MCF 10A (cell line): Measurements from ENCODE around the gene TRAF7. TPM values are rescaled to one million over a fixed set of nuclear protein-coding genes. Genes with fewer than 3 reads are reported as not detected.
A peak's percentile ranks its signal among the peaks of the same experiment; 100 is the strongest.

ENCODE experiments used
- BruUV-seq: library from RNA; stranded (reverse); fragments of 400-500 nt; replicated peaks from 2 replicates; lab custom pipeline; 2021; lab: Mats Ljungman, UMichigan
- CTCF ChIA-PET: fragments of 300-600 bp; sonication (Branson Sonifier 250); formaldehyde crosslinking; extraction: SDS; loops from one replicate; lab custom pipeline; 2021; ENCODE audit warnings: antibody characterized with exemption, inconsistent platforms; lab: Yijun Ruan, JAX
- POLR2A ChIA-PET: fragments of 300-600, 350-650 bp; sonication (Branson Sonifier 250); formaldehyde crosslinking; extraction: SDS; loops from one replicate; lab custom pipeline; 2020; ENCODE audit warnings: antibody characterized with exemption, inconsistent platforms; lab: Yijun Ruan, JAX
- DNase-seq: peaks from one replicate; pipeline ENCODE4 v3.0.0-alpha.2; 2018; ENCODE audit not compliant: unreplicated experiment
- H3K27ac Mint-ChIP-seq: one replicate; pipeline ENCODE4 v1.8.0; 2022; ENCODE audit warnings: mild to moderate bottlenecking, low read depth, mixed read lengths; ENCODE audit not compliant: unreplicated experiment
- H3K27me3 Mint-ChIP-seq: one replicate; pipeline ENCODE4 v1.8.0; 2022; ENCODE audit warnings: mixed read lengths; ENCODE audit not compliant: insufficient read depth, unreplicated experiment
- H3K36me3 Mint-ChIP-seq: one replicate; pipeline ENCODE4 v1.8.0; 2022; ENCODE audit warnings: mild to moderate bottlenecking, moderate library complexity, mixed read lengths; ENCODE audit not compliant: insufficient read depth, unreplicated experiment
- H3K4me1 Mint-ChIP-seq: one replicate; pipeline ENCODE4 v1.8.0; 2022; ENCODE audit warnings: mixed read lengths; ENCODE audit not compliant: insufficient read depth, unreplicated experiment
- H3K4me3 Mint-ChIP-seq: one replicate; pipeline ENCODE4 v1.8.0; 2022; ENCODE audit warnings: mild to moderate bottlenecking, moderate library complexity, mixed read lengths; ENCODE audit not compliant: unreplicated experiment
- H3K9me3 Mint-ChIP-seq: one replicate; pipeline ENCODE4 v1.8.0; 2022; ENCODE audit warnings: mixed read lengths; ENCODE audit not compliant: unreplicated experiment
- intact Hi-C: fragments of 100-400 bp; cut with micrococcal nuclease; formaldehyde crosslinking; loops from 2 replicates; pipeline ENCODE4 v1.14.1; 2022
- total RNA-seq: library from RNA; stranded (reverse); gene quantifications from 2 replicates; pipeline ENCODE4 v1.2.3, GENCODE V29; 2022
- TF ChIP-seq, protein P1 (sequence below): fragments of 200-600 bp; IDR thresholded peaks from one replicate; pipeline ENCODE4 v1.8.0; 2022; ENCODE audit warnings: antibody characterized with exemption, mild to moderate bottlenecking; ENCODE audit not compliant: unreplicated experiment

Gene TRAF7
- total RNA-seq, 1 experiment from 2014 or later: 98.6 TPM

DNA sequence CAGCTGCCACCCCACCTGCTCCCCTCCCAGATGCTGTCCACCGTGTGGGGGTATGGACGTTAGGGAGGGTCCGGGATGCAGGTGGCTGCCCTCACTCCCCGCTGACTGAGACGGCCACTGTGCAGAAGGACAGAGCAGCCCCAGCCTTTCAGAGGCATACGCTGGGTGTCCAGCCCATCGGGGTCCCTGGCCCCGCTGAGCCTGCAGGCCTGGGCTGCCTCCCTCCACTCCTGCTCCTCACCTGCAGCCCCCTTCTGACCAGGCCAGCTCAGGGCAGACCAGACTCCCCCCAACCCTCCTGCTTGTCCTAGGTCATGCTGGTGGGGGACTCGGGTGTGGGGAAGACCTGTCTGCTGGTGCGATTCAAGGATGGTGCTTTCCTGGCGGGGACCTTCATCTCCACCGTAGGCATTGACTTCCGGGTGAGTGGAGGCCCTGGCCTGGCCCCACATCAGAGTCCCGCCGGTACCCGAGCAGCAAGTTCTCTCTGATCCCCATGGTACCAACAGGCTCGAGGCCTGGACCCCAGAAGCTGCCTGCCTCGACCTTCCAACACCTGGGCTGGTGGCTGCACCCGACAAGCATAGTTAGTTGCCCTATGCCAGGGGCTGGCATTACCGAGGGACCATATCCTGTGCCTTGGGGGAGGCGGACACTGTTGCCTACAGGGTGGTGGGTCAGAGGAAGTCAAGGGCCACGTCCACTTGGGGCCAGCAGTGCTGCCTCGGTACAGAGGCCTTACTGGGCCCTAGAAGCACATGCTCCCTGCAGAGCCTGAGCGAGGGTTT is 5.8 kb upstream of the TRAF7 start:
- H3K36me3 Mint-ChIP-seq: peaks cover 61% of the 10 kb centered on the region
- H3K27me3 Mint-ChIP-seq: no peaks in the 10 kb centered on the region
- H3K9me3 Mint-ChIP-seq: no peaks in the 10 kb centered on the region
- CTCF ChIA-PET: interaction anchor here (0.6 to 4.7 kb wide), 2 partner anchors 10 to 882 kb away, joined by 4 to 37 read pairs; no protein-coding TSS in a partner anchor
- no peak overlapping the region for H3K27ac Mint-ChIP-seq
- H3K4me1 Mint-ChIP-seq: peaks cover 8% of the 10 kb centered on the region
- intact Hi-C loops: loop anchor here (5.0 kb wide), 1 partner anchor 62 kb away; the partner anchor contains the start of genes BRICD5 and PGP
- POLR2A ChIA-PET: interaction anchor here (0.6 to 6.6 kb wide), 12 partner anchors 9 to 323 kb away, joined by 3 to 72 read pairs (median 9); partner anchors contain the start of genes ECI1, PKD1, RPS2 and ZNF598
- BruUV-seq: no TSS peak
- peak overlapping the region; percentile 59 for H3K4me3 Mint-ChIP-seq
- peak; percentile 43 for DNase-seq
- TF ChIP-seq, protein P1, sequence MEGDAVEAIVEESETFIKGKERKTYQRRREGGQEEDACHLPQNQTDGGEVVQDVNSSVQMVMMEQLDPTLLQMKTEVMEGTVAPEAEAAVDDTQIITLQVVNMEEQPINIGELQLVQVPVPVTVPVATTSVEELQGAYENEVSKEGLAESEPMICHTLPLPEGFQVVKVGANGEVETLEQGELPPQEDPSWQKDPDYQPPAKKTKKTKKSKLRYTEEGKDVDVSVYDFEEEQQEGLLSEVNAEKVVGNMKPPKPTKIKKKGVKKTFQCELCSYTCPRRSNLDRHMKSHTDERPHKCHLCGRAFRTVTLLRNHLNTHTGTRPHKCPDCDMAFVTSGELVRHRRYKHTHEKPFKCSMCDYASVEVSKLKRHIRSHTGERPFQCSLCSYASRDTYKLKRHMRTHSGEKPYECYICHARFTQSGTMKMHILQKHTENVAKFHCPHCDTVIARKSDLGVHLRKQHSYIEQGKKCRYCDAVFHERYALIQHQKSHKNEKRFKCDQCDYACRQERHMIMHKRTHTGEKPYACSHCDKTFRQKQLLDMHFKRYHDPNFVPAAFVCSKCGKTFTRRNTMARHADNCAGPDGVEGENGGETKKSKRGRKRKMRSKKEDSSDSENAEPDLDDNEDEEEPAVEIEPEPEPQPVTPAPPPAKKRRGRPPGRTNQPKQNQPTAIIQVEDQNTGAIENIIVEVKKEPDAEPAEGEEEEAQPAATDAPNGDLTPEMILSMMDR: no peak

DNA sequence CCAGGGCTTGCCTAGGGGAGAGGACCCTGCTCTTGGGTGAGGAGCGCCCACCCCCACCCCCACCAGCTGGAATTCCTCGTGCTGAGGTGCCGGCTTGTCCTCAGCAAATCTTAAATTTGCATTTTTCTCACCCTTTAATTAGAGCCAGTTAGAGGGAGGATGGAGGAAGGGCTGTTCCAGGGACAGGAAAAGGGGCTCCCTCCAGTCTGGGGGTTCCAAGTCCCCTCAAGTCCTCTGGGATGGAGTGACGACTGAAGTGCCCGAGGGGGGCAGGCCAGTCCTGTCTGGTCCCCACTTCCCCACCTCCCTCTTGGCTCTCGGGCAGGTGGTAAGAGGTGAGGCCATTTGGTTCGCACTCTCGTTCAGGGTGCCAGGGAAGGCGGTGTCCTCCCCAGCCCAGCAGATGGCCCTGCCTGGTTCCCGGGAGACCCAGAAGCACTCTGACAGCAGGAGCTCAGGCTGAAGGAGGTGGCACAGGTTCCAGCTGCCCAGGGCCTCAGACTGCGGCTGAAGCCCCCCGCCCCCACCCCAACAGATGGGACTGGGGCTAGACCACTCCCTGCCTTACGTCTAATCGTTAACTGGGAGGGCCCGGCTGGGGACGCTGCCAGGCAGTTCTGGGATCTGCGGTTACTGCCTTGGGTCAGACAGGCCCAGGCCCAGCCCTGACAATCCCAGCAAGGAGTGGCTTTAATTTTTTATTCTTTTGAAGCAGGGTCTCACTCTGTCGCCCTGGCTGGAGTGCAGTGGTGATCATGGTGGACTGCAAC is 5.0 kb upstream of the TRAF7 start:
- BruUV-seq: no TSS peak
- H3K9me3 Mint-ChIP-seq: no peaks in the 10 kb centered on the region
- peak; percentile 78 for DNase-seq
- no peaks in the 10 kb centered on the region for H3K27me3 Mint-ChIP-seq
- POLR2A ChIA-PET: interaction anchor here (0.6 to 6.6 kb wide), 20 partner anchors 9 to 788 kb away, joined by 3 to 72 read pairs (median 4); partner anchors contain the start of genes ECI1, NPW, PKD1 and RPS2
- H3K4me1 Mint-ChIP-seq: peaks cover 8% of the 10 kb centered on the region
- H3K27ac Mint-ChIP-seq: no peak overlapping the region
- H3K4me3 Mint-ChIP-seq: peak overlapping the region; percentile 96
- intact Hi-C loops: loop anchor here (5.0 kb wide), 1 partner anchor 62 kb away; the partner anchor contains the start of genes BRICD5 and PGP
- H3K36me3 Mint-ChIP-seq: peaks cover 68% of the 10 kb centered on the region
- CTCF ChIA-PET: interaction anchor here (0.6 to 4.7 kb wide), 9 partner anchors 11 to 881 kb away, joined by 3 to 37 read pairs (median 4); no protein-coding TSS in a partner anchor
- TF ChIP-seq, protein P1: no peak

DNA sequence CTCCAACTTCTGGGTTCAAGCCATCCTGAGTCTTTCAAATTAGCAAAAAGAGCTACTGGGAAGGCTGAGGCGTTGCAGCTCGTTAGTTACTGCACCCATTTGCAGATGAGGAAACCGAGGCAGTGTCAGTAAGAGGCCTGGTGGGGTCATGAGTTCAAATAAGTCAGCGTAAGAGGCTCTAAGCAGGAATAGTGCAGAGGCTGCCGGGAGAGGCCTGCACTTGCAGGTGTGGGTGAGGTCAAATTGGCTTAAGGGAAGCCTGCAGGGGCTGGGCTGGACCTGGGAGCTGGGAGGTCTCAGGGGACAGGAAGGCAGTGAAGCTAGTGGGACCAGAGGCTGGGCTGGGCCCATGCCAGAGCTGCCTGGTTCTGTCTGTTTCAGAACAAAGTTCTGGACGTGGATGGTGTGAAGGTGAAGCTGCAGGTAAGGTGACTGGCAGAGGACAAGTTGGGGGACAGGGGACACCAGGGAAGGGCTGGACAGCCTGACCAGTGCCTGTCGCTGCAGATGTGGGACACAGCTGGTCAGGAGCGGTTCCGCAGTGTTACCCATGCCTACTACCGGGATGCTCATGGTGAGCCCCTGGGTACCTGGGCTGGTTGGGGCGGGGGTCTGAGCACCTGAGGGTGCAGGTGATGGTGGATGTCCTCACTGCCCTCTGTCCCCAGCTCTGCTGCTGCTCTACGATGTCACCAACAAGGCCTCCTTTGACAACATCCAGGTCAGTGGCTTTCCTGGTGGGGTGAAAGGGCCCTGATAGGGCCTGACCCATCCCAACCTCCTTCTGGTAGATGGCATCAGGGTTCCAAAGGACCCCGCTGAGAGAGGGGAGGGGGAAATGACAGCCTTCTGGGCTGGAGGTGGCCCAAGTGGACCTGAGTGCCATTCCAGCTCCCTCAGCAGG is 4.1 kb upstream of the TRAF7 start:
- Mint-ChIP-seq H3K36me3 (peaks cover 74% of the 10 kb centered on the region), H3K4me1 (peaks cover 11% of the 10 kb centered on the region), H3K27ac (no peak overlapping the region), H3K4me3 (peak overlapping the region; percentile 96), H3K27me3 (no peaks in the 10 kb centered on the region), H3K9me3 (no peaks in the 10 kb centered on the region)
- no TSS peak for BruUV-seq
- intact Hi-C loops: loop anchor here (5.0 kb wide), 1 partner anchor 61 kb away; the partner anchor contains the start of genes BRICD5 and PGP
- CTCF ChIA-PET: interaction anchor here (0.6 to 4.7 kb wide), 11 partner anchors 8 to 159 kb away, joined by 3 to 37 read pairs (median 3); no protein-coding TSS in a partner anchor
- DNase-seq: peak; percentile 31
- POLR2A ChIA-PET: interaction anchor here (0.5 to 6.6 kb wide), 25 partner anchors 10 to 789 kb away, joined by 3 to 72 read pairs (median 4); partner anchors contain the start of genes ECI1, NPW, NTHL1 and PGP
- TF ChIP-seq, protein P1: no peak
